HG03064 (cell line): ENCODE measurements around the gene PALLD.

Experiments used
- ATAC-seq: cut with Tn5 transposase; IDR thresholded peaks from one replicate; pipeline ENCODE4 v1.9.1; 2021; ENCODE audit warnings: low read depth; ENCODE audit not compliant: unreplicated experiment

Gene PALLD

DNA sequence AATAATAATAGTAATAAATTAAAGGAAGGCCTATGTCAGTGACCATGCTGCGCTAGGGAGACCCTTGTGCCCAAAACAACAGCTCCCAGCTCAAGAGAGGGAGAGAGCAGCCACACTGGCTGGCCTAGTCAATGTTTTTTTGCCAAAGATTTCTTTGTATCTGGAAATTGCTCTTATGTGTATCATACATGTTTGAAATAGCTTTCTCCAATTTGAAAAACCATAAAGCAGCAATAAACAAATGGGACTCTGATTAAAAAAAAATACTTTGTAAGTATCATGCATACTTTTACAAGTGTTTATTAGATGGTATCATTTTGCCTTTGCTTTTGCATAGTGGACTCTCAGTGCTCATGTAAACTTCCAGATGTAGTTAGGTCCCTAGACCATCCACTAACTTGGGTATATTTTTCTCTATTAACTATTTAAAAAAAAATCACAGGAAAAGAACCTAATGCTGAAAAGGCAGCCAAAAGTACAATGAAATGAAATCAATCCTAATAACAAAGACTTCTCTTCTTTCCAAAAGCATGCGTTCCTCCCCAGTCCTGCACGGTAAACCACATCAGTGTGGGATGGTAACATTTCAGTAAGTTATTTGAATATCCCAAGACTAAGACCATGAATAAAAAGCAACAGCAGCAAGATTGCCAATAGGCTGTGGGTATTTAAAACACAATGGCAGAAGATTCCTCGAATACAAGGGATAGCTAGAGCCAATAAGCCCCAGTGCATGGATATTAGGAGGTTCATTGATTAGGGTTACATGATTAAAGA lies 117.6 kb downstream of the PALLD start:
- no peak for ATAC-seq

DNA sequence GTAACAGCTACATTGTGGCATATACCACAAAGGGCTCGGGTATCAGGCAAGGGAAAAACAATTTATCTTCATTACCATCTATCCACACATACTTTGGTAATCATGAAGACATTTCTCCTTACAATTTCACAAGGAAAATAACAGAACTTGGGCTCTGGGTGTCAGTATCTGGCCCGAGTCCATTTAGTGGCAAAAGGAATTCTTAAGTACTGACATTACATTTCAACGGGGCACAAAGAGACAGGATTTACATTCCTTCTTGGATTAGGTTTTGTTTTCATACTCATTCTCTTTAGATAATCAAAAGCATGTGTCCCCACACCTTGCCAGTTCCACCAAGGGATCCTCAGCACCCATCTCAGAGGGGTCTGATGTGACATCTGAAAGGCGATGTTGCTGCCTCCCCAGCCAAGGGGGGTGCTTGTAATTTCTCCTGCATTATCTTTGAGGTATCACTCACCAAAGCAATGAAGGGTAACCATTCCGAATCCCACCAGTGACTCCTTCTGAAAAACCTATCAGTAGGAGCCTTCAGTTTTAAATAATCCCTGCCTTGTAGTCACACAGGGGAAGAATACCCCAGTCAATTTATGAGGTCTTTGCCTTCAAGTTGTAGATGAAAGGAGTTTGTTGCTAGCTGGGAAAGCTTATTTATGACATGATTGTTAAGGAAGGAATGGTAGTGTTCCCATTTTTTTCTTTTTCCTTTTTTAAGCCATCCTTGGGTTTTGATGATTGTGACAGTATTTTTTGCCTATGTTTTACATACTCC lies 118.6 kb downstream of the PALLD start:
- ATAC-seq = no peak

DNA sequence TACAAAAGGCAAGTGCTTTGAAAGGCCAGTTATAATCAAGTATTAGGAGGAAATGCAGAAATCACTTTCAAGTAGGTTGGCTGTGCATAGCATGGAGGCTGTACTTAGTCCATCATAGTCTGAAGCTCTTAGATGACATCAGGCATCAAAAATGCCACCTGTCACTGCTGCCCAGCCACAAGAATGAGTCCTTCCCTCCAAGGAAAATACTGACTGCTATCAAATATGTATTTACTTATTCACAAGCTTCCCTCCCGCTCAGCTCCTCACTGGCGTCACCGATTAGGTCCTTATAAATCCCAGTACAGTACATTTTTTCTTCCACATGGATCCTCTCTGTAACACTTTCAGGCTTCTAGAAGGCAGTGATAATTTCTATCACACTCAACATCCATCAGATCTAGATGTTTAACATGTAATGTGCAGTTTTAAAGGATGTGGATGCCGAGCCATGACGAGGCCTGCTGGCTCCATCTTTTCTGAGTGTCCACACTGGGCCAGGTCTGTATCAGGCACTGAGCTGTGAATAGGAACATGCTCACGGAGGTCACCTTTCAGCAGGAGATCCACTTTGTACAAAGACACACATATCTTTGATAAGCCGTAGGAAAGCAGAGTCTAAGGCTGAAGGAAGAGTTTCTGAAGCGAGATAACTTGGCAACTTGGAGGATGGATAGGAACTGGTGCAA lies 121.9 kb downstream of the PALLD start:
- ATAC-seq = no peak

DNA sequence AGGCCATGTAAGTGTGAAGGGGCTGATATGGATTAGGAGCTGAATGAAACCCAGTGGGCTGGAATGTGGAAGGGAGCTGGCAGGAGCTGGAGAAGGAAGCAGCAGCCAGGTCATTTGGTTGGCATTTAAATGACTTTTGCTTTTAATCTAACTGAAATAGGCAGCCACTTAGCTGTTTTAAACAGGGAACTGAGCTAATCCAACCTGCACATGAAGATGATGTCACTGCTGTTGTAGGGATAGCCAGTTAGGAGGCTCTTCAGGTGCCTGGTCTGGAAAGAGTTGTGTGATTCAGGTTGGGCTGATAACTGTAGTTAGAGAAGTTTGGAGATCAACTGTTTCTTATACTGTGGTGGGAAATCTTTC lies 122.4 kb downstream of the PALLD start:
- no peak for ATAC-seq

DNA sequence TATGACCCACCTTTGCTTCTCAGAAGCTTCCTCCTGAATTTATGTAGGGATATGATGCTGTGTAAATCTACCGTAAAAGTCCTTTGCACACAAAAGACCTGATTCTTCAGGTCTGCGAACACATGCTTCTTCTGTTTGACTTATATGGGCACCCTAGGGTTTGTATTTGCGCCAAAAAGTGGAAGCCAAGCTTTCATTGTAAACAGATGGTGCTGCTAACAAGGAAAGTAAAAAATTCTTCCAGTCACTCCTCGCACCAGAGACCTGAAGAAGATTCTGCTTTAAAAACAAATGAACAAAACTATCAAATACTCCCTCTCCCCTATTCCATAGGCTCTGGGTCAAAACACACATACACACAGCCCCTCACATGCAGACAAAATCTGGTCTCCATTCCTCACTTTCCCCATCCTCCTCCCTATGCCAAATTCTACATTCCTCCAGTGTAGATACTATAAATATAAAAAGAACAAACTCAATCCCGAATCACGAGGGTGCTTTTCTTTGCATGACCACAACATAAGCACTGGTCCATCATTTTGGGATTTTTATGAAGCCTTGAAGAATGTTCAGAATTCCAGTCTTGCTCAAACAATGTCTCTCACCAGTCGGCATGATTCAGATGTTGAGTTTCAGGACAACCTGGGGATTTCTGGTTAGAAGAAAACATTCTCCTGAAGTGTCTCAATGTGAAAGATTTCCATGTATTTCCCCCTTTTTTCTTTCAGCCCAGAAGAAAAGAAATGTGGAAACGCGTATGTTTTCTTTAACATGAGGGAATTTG lies 125.1 kb downstream of the PALLD start:
- no peak for ATAC-seq

DNA sequence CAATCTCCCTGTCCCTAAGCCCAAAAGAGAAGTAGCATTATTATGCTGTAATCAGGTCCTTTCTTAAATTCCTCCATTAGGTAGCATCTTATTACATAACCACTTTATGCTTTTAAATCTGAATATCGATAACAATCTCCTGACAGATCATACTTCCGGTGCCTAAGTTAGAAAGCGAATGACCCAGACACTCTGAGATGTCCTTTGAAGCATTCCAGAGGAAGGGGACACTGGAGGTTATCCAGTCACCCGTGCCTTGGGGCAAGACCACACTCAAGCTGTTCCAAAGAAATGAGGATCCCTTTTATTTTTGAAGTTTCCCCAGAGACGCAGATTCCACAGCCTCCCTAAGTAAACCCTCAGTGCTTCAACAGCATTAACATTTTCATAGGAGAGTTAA lies 125.7 kb downstream of the PALLD start:
- ATAC-seq = no peak

DNA sequence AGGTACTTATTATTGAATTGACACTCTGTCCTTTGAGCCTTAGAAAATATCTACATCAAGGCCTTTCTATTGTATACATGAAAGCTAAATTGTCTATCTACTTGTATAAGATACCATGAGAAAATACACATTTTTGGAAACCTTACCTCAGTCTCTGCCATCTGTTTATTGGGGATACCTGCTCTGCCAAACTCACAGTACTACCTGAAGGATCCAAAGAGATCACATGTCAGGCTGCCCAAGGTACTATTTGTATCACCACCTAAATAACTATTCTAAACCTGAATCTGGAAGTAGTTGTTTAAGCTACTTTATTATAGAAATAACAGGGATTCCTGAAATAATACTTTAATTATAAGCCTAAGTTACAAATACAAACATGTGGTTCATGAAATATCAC lies 126.2 kb downstream of the PALLD start:
- ATAC-seq = no peak

DNA sequence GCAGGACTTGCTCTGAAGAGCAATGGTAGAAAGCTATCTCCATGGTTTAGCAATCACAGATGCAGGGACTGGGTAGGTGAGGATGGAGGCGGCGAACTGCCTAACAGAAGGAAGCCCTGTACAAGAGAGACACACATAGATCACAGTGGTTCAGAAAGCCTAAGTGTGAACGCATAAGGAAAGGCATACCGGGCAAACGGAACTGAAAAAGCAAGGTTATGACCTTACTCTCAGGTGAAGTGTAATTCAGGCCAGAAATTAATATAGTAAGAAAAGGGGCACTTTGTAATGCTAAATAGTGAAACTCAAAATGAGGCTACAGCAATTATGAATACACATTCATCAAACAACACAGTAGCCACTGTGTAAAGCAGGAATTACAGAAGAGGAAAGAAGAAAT lies 126.6 kb downstream of the PALLD start:
- ATAC-seq = no peak

DNA sequence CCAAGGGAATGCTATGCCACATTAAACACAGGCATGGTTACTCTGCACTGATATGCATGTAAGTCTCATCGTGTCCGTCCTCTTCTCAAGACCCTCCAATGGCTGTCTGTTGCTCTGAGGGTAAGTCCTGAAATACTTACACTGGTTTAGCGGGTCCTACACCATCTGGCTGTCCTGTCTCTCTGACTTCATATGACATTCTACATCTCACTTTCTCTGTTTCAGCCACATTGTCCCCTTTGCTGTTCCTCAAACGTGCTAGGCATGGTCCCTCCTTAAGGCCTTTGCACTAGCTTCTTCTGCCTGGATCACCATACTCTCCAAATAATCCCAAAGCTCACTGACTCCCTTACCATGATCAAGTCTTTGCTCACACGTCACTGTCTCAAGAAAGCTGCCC lies 131.4 kb downstream of the PALLD start:
- no peak for ATAC-seq

DNA sequence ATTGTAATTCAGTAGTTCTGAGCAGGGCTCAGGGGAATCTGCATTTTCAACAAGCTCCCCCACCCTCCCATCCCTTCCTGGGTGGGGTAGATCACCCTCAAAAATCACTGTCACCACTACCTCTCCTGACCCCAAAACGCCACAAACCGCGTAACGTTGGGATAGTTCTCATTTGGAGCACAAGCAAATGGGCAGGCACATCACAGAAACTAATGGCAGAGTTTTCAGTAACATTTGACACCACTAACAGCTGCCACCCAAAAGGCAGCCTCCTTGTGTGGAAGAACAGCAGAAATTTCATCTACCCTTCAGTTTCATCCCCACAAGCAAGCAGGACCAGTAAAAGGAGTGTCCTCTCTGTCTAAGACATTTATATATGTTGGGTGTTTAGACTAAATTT lies 132.7 kb downstream of the PALLD start:
- no peak for ATAC-seq

- ATAC-seq = no peak
Measured at GRCh38 chr4:168630445-168631187, 133.8 kb downstream of the PALLD start.

DNA sequence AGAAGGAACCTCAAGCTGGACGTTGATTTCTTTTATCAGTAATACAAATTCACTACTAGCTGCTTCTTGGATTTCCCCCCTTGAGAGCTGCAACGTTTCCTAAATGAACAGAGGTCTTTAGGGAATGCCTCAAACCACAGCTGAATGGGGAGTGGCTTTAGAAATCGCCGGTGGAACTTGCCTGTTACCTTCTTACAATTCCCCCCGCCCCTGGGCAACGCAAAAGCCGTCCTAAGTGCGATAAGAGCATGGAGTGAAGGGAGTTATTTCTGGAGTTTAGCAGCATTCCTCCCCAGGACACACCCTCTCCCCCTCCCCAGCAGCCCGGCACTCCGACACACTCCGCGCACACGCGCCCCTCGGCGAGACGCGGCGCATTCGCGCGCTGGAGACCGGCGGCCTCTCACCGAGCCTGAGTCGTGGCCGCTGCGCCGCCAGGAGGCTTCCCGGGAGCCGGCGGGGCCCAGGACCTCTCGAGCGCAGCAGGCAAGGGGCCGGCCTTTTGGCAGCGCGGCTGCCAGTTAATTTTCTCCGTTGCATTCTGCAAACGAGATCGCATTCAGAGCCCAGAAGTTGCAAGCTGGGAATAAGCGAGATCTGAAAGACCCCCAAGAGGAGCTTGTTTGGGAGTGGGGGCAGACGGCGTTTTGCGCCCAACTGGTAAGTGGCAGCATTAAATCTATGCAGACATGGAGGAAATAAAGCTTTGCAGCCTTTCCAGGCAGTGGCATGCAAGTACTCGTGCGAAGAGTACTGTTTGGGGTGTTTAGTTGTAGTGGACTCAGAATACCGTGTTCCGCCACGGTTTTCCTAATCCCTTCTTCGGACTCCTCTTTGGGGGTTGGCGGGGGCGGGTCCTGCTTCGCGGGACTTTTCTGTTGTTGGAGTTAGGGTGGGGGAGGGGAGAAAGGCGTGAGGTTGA lies 134.7 kb downstream of the PALLD start:
- no peak for ATAC-seq

DNA sequence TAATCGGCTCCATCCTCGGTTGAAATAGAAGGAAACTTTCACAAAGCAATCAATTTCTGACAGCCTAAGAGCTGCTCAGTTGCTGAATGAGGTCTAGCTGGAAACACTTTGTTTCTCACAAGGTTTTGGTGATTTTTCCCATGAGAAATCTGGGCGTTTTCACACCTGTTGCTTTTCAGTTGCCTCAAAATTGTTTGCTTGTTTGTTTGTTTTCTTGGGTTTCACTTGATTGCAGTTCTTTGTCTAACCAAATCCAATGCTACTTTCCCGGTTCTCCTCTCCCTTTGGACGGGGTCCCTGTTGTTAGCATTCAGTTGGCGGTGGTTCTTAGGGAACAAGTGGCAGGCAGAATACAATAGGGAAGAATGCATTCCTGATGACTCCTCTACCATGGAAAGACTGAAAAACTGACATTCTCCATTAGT lies 135.5 kb downstream of the PALLD start:
- no peak for ATAC-seq

DNA sequence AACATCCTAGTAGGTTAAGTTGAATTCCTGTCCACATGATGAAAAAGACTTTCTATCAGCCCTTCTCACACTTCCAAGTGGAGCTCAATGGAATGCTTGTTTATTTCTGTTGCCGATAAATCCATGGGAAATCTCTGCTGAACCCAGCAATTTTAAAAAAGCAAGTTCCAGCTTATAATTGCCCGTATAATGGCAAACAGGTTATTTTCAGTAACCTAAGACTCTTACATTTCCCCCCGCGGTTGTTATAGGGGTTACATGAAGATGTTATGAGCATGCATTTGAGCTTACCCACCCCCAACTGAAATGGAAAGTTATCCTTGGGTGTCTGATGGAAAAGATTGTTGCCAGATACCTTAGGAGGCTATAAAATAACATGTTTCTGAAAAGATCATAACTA lies 136.2 kb downstream of the PALLD start:
- ATAC-seq = no peak

DNA sequence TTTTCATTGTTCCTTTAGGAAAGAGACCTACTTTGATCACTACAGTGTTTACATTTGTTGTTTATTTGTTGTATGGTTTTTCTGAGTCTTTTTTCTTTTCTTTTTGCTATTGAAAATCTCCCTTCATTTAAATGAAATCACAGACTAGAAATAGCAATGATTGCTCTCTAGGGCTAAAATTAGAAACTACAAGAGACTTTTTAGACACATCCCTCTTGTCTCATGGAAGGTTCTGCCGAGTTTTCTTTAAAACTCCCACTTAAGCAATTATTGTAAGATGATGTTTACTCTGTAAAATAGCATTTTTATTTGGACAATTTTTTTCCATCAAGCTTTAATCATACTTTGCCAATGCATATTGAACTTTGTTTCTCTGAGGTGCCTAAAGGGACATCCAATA lies 136.6 kb downstream of the PALLD start:
- no peak for ATAC-seq

- ATAC-seq = no peak
Measured at GRCh38 chr4:168634276-168634802, 137.5 kb downstream of the PALLD start.

DNA sequence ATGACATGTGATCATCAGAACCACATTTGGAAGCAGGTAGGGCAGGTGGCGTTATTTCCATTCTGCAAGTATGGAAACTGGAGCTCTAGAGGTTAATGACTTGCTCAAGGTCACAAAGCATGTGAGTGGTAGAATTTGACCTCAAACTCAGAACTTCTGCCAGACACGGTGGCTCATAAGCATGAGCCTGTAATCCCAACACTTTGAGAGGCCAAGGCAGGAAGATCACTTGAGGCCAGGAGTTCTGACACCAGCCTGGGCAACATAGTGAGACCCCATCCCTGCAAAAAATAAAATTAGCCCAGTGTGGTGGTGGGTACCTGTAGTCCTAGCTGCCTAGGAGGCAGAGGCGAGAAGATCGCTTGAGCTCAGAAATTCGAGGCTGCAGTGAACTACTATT lies 139.2 kb downstream of the PALLD start:
- no peak for ATAC-seq

GRCh38 chr4:168636506-168637196 lies 139.8 kb downstream of the PALLD start:
- ATAC-seq = no peak
